ENCODE measurements around the gene MPHOSPH8.

MPHOSPH8 gene, protein sequence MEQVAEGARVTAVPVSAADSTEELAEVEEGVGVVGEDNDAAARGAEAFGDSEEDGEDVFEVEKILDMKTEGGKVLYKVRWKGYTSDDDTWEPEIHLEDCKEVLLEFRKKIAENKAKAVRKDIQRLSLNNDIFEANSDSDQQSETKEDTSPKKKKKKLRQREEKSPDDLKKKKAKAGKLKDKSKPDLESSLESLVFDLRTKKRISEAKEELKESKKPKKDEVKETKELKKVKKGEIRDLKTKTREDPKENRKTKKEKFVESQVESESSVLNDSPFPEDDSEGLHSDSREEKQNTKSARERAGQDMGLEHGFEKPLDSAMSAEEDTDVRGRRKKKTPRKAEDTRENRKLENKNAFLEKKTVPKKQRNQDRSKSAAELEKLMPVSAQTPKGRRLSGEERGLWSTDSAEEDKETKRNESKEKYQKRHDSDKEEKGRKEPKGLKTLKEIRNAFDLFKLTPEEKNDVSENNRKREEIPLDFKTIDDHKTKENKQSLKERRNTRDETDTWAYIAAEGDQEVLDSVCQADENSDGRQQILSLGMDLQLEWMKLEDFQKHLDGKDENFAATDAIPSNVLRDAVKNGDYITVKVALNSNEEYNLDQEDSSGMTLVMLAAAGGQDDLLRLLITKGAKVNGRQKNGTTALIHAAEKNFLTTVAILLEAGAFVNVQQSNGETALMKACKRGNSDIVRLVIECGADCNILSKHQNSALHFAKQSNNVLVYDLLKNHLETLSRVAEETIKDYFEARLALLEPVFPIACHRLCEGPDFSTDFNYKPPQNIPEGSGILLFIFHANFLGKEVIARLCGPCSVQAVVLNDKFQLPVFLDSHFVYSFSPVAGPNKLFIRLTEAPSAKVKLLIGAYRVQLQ

DNA sequence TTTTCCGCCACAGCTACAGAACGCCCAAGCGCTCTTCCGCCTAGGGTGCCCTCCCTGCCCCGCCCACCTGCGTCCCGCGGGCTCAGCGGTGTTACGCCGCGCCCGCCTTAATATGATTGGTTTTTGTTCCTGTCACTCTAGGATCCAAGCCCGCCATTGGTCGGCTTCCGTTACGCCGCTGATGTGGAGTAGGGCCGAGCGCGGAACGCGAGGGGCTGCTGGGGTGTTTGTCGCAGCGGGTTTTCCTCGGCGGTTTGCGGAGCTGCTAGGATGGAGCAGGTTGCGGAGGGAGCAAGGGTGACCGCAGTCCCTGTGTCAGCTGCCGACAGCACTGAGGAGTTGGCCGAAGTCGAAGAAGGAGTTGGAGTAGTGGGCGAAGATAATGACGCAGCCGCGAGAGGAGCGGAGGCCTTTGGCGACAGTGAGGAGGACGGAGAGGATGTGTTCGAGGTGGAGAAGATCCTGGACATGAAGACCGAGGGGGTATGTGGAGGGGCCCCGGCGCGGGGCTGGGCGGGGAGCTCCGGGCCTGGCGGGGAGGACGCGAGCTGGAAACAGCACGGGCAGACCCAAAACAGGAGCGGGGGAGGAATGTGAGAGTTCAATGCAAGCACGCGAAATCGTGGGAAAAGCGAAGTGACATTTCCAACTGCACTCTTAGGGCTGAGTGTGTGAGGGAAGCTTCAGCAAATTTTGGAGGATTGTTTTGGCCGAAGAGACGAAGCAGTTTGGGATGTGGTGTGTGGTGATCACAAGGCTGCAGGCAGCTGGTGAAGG is at the start of gene MPHOSPH8:
Gene MPHOSPH8 (plus strand): TSS at position 181 of the 777 bp plus-strand sequence. CDS start 90 bp downstream, at position 271.
- peak; percentile 99 for DNase-seq

DNA sequence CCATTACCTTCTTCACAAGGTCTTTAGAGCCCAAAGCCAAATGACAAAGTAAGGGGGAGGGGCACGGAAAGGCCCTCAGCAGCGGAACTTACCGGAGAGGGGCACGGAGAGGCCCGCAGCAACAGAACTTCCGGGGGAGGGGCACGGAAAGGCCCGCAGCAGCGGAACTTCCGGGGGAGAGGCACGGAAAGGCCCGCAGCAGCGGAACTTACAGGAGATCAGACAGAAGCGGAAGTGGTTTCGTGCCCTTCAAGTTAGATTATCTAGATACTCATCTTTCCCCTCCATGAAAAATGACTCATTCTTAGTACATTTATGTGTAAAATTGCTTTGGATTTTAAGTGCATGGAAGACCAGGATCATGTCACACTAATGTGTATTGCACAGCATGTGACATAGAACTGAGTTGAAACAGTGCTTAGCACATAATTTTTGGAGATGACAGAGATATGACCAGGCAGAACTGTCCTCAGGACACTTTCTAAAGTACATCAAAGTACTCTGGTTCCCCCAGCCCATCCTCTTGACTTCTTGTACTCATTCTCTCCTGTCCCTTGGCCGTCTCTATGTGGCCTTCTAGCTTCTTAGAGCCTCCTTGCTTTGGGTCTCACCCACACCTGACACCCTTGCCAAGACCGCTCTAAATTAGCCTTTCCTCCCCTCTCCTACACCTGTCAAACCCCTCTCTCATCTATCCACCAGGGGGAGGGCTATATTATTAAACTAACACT is 46.4 kb upstream of the MPHOSPH8 start:
- peak; percentile 86 for DNase-seq

DNA sequence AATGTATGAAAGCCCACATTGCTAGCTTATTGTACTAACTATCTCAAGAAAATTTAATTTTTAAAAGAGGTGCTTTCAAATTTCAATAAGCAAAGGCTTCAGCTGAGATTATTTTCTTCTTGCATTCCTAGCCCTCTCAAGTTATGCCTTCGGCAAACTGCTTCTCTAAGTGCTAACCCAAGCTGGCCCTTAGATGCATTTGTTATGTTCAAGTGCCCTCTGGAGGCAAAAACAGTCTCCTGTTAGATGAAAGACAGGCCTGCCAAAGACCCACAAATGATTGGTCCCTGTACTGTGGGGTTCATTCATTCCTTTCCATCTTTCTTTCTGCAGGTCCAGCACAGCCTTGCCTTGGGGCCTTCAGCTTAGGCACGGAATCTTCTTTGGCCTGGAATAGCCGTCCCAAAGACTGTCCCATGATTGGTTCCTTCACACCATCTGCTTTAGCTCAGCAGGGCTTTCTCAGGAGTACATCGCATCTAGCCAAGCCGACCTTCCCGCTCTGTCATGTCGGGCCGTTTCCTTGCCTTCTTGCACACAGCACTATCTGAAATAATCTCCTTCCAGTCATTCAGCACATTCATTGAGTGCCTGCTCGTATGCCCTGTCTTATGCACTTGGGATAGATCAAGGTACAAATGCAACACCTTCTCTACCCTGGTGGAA is 45.7 kb upstream of the MPHOSPH8 start:
- peak; percentile 86 for DNase-seq

DNA sequence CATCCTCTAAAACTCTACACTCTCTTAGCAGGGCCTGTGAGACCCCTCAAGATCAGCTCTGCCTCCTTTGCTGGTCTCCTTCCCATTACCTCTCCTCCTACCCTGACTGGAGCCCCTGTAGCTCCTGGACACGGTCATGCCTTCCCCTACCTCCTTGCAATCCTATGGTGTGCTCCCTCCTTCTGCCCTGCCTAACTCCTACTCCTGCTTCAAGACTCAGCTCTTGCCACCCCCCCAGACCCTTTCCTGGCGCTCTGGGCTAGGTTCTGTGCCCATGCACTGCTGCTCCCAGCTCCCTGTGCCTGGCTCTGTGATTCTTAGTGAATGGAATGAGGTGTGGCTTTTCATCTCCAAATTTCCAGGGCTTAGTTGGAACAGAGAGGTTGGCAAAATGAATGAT is 44.1 kb upstream of the MPHOSPH8 start:
- no peak for DNase-seq

DNA sequence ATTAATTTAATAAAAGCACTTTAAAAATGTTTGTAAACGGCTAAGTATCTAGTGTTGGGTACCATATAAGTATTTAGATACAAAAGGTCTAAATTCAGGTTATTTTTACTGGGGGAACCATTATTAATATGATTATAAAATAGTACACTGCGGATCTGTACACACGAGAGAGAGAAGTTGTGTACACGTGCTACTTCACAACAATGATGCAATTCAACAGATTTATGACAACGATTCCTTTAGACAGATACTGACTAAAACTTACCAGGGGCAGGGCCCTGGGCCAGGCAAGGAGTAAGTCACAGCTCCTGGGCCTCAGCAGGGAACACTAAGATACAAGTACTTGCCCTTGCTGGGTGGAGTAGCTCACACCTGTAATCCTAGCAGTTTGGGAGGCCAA is 43.0 kb upstream of the MPHOSPH8 start:
- no peak for DNase-seq

DNA sequence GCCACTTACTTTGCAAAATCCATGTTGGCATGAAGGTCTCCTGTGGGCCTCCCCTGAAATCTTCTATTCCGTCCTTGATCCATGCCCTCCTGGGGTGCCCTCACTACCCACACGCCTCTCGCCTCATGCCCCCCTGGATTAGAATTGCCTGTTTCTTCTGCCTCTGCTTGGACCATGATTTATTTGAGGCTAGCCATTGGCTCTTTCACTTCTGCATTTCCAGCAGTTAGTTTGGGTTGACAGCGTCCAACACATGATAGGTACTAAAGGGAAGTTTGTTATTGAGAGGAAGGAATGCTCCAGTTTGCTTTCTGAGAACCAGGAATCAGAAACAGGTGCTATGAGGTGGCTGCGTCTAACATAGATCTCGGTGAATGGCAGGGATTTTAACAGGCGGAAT is 41.6 kb upstream of the MPHOSPH8 start:
- no peak for DNase-seq

DNA sequence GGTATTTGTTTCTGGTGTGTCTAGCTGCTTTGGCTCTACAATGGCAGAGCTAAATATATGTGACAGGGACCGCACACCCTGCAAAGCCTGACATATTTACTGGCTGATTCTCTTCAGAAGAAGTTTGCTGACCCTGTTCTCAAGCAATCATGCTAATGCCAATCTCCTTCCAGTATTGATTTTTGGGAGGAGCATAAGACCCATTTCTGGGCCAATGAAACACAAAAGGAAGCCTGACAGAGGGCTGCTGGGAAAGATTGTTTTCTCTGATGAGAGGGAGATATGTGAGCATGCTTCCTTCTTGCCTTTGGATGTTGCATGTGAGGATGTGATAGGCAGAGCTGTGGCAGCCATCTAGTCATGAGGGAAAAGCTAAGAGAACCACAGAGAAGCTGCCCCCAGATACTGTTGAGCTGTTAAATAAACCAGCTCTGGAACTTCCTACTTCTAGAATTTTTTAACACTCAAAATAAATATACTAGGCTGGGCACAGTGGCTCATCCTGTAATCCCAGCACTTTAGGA is 40.7 kb upstream of the MPHOSPH8 start:
- peak; percentile 32 for DNase-seq

DNA sequence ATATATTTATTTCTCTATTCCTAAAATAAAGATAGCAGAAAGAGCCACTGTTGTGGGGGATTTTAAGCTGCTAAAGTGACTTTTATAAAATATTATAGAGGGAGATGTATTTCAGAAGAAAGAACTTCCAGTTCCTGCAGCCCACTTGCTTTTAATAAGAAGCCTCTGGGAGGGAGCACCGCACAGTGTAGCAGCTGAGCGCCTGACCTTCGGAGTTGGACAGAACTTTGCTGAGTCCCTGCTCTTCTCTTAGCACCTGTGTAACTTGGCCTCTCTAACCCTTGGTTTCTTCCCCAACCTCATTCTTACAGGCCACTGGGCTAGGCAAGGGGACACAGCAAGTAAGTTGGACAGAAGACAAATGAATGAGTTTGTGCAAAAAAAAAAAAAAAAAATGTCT is 37.4 kb upstream of the MPHOSPH8 start:
- no peak for DNase-seq

DNA sequence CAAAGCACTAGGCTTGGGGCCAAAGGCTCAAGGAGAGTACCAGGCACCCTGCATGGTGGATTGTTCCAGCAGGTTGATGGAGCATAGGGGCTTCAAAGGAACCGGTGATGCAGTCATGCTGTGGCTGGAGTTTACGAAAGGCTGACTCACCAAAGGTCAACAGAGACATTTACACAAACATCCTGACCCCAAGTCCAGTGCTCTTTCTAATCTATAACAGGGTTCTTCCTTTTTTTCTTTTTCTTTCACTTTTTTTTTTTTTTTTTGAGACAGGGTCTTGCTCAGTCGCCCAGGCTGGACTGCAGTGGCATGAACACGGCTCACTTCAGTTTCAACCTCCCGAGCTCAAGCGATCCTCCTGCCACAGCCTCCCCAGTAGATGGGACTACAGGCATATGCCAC is 36.5 kb upstream of the MPHOSPH8 start:
- no peak for DNase-seq

DNA sequence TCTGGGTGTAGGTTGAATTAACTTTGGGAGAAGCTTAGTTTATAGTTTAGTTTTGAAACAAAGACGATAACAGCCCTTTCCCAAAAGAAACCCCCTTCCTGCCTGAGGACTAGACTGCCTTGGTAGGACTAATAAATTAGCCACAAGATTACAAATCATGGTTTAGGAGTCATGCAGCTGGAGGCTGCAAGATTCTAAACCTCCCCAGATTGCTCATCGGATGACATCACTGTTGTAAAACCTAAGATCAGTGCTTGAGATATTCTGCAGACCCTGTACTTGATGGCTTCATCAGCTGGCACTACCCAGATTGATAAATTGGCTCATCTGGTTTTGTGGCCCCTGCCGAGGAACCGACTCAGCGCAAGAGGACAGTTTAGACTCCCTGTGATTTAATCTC is 35.9 kb upstream of the MPHOSPH8 start:
- DNase-seq = peak; percentile 16

DNA sequence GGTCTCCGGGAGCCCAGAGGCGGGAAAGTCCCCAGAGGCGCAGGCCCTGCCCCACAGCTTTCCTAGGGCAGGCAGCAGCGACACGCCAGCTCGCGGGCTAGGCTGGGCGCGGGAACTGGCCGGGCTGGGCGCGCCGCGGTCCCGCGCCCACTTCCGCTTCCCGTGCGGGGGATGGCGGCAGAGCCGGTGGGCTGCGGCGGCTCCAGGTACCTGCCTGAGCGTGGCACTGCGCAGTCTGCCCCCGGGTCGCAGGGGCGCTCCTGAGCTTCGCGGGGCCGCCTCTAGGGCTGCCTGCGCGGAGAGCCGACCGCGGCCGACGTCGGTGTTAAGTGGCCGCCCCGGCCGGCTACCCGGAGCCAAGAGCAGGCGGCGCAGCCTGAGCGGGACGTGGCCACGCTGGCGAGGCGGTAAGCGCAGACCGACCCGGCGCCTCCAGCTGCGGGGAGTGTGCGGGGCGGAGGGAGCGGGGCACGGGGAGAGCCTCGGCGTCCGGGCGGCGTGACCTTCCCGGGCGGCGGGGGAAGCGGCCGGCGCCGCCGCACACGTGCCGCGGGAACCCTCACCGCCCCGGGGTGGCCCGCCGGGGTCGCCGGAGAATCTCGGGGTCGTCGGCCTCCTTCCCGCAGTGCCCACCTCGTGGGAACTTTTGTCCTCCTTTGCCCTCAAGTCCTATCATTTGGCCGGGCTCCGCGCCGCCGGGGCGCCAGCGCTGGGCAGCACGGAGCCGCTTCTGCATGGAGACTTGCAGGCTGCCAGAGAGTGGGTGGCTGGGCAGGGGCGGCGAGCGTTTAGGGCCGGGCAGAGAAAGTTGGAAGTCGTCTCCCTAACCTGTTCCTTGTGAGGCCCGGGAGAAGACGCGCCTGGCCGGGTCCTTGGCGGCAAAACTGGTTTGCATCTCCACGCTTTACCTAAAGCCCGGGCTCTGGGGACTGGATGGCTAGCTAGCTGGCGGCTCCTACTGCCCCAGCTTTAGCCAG is 31.4 kb upstream of the MPHOSPH8 start:
- peak; percentile 85 for DNase-seq

DNA sequence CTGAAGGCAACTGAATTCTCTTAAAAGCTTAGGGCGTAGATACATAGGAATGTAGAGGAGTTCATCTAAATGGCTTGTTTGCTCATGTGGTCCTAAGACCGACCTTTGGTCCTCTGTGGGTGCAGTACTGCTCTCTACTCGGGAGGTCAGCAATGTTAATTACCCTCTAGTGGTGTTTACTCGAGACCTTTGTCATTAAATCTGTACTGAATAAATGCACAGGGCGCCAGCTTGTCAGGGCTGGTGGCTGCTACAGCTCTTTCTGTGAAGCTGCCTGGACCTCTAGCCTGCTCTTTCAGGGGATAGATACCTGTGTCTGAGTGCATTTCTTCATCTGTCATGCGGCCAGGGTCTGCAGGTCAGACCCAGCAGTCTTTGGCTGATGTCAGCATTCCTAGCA is 29.2 kb upstream of the MPHOSPH8 start:
- no peak for DNase-seq

DNA sequence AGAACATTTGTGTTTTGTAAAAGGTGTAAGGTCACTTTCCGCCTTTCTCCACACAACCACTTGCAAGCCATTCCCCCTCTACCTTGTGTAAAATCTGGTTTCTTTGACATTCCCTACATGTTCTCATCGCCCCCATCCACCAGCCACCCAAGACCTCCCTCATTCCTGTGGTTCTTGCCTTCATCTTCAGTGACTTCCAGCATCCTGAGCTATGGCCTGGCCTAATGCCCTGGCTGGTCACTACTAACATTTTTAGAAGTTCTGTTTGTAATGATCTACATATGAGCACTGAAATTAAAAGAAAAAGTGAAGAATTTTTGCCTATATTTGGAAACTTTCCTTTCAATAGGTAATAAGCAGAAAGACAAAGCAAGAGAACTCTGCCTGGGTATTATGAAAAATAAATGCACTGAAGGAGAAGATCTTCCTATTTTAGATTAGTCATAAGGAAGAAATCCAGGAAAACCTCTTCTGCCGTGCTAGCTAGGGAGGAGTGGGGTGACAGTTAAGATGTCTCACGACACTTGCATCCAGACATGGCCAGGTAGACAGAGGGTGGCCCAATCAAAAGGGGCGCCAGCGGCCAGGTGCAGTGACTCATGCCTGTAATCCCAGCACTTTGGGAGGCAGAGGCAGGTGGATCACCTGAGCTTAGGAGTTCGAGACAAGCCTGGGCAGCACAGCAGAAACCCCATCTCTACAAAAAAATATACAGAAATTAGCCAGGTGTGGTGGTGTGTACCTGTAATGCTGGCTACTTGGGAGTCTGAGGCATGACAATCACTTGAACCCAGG is 28.1 kb upstream of the MPHOSPH8 start:
- DNase-seq = no peak

DNA sequence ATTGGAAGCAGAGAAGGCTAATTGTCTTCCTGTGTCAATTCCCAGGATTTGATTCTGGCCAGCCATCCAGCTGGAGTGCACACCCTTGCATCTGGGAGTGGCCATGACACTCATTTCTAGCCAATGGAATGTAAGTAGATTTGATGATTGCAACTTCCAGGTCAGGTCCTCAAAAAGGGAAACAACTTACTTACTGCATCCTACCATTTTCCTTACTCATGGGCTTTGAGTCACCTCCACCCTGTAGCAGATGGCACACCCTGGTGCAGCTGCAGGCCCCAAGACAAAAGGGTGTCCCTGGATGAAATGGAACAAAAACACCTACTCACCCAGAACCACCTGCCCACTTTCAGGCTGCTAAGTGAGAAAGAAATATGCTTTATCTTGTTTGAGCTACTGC is 27.3 kb upstream of the MPHOSPH8 start:
- DNase-seq = no peak

DNA sequence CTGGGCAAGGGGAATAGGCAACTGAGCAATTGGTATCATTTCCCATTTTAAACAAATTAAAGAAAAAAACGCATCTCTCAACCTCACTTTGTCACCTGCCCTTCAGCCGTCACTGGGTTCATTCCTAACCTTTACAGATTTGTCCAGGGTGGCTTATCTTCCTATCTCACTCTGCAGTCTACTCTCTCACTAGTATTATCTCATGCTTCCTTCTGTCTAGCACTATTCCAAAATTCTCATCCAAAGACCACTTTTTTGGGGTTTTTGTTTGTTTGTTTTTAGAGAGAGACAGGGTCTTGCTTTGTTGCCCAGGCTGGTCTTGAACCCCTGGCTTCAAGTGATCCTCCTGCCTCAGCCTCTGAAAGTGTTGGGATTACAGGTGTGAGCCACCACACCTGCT is 26.7 kb upstream of the MPHOSPH8 start:
- DNase-seq = no peak

DNA sequence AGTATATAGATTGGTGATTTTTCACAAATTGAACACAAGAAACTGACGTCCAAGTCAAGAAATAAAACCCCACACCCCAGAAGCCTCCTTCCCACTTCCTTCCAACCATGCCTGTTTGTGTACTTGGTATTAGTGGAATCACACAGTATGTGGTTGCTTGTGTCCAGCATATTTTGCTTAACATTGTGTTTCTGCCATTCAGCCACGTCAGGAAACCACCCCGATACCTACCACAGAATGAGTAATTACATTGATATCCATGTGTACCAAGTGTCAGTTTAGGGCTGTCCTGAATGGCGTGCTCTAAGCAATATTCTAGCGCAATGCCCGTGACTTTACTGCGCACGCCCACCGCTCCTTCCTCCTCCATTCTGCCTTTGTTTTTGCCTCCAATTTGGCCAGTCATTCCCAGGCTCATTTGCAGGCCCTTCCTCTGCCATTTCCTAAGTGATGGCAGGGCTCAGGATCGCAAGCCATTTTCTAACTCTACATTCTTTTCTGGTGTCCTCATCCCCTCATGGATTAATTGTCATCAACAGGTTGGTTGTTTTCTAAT is 25.9 kb upstream of the MPHOSPH8 start:
- no peak for DNase-seq

DNA sequence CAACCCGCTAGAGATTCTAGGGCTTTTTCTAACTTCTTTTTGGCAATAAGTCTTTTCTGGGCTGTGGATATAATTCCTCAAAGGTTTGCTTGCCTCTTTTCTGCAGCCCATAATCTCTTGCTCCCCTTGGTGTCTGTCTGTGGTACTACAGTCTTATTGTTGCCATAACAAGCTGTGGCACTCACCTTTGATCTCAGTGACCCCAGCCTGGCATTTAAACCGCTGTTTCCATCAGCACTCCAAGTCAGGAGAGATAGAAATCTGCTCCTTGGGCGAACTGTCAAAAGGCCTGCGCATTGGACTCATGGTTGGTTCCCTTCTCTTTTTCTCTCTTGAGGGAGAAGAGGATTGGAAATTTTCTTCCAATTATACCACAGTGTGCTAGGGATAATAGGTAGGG is 14.5 kb upstream of the MPHOSPH8 start:
- peak; percentile 66 for DNase-seq

DNA sequence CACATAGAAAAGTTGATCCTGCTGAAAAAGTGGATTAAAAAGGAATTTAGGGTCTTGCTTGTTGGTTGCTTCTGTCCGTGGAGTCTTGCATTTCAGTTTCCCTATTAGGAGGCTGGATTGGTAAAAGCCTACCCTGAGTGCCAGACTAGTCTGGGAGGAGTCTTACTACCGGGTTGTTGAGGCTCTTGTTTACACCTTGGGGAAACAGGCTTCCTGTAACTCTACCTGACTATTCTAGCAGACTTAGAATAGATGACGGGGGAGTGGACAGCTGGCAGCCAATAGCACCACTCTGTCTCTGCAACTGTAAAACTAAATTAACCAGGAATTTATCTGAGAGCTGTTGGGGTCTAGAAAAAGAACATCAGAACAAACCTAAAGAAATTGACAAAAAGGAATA is 11.3 kb upstream of the MPHOSPH8 start:
- DNase-seq = peak; percentile 56

DNA sequence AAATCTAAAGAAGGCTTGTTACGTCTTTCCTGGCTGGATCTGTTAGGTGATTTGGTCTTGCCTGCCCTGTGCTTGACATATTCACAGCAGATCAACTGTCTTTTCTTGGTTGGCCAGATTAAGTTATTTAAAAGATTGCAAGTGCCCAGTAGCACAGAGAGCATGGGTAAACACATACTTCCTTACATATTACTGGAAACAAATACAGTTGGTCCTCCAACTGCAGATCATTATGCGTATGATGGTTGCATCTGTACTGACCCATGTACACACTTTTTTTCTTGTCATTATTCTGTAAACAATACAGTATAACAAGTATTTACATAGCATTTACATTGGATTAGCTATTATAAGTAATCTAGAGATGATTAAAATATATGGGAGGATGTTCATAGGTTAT is 9.2 kb upstream of the MPHOSPH8 start:
- DNase-seq = no peak
